Lower lobe of right lung (tissue), 2 donors: Measurements from ENCODE around the gene ADAMTS7. TPM values are rescaled to one million over a fixed set of nuclear protein-coding genes. Genes with fewer than 3 reads are reported as not detected.
"Not testable (repeated sequence)": the region's sequence is repeated elsewhere in the genome, so short reads cannot be mapped to it uniquely, and the experiment has no call there.

Experiments
- ATAC-seq, 2 donors: fragments of 200-7000 bp; cut with Tn5 transposase; one replicate each; pipeline ENCODE4 v1.9.1; 2020 to 2022; ENCODE audit warnings: mild to moderate bottlenecking in 2 of 2, moderate library complexity in 2 of 2
- DNase-seq: peaks from one replicate; pipeline ENCODE4 v3.0.0-alpha.2; 2020
- H3K27ac ChIP-seq: fragments of 200-600 bp; one replicate; pipeline ENCODE4 v1.8.0; 2022
- H3K27me3 ChIP-seq: fragments of 200-600 bp; one replicate; pipeline ENCODE4 v1.8.0; 2022; ENCODE audit warnings: low read depth
- H3K36me3 ChIP-seq: fragments of 200-600 bp; one replicate; pipeline ENCODE4 v1.8.0; 2022; ENCODE audit warnings: mild to moderate bottlenecking
- H3K4me1 ChIP-seq: fragments of 200-600 bp; one replicate; pipeline ENCODE4 v1.8.0; 2022
- H3K4me3 ChIP-seq: fragments of 200-600 bp; one replicate; pipeline ENCODE4 v1.8.0; 2022; ENCODE audit warnings: mild to moderate bottlenecking
- H3K9me3 ChIP-seq: fragments of 200-600 bp; one replicate; pipeline ENCODE4 v1.8.0; 2022
- CTCF ChIP-seq: fragments of 200-600 bp; IDR thresholded peaks from one replicate; pipeline ENCODE4 v1.8.0; 2022; ENCODE audit warnings: antibody characterized with exemption, mild to moderate bottlenecking
- intact Hi-C: fragments of 100-400 bp; cut with DNase I; formaldehyde crosslinking; loops from one replicate; pipeline ENCODE4 v1.11.0; 2022
- total RNA-seq: library from RNA; stranded (reverse); fragmentation: NEBNext Ultra II Directional; extraction: Animal tissue kit (Norgen Biotek cat#: 25700); gene quantifications from one replicate; pipeline ENCODE4 v1.2.1, GENCODE V29; 2021
- donor health status: DM: no; HTN: yes; CAD: no; lungs with severe emphysema.

Gene ADAMTS7
- total RNA-seq, 1 donor from 2014 or later: 5.3 TPM

- Histone ChIP-seq H3K27me3 (no peaks in the 10 kb centered on the region), H3K27ac (no peak overlapping the region), H3K36me3 (no peaks in the 10 kb centered on the region), H3K4me3 (no peak overlapping the region), H3K9me3 (no peaks in the 10 kb centered on the region), H3K4me1 (no peaks in the 10 kb centered on the region)
- no peak for DNase-seq
- ATAC-seq: no peak
- TF ChIP-seq CTCF: no peak
- intact Hi-C loops: no loop called here
Measured at GRCh38 chr15:78768531-78769408, 42.5 kb downstream of the ADAMTS7 start.

GRCh38 chr15:78768096-78768495 is 43.2 kb downstream of the ADAMTS7 start:
- no peaks in the 10 kb centered on the region for H3K9me3 ChIP-seq
- H3K27me3 ChIP-seq: no peaks in the 10 kb centered on the region
- no peaks in the 10 kb centered on the region for H3K36me3 ChIP-seq
- no peak overlapping the region for H3K4me3 ChIP-seq
- no peaks in the 10 kb centered on the region for H3K4me1 ChIP-seq
- no peak for TF ChIP-seq CTCF
- ATAC-seq: no peak
- intact Hi-C loops: no loop called here
- DNase-seq: peak; percentile 31
- no peak overlapping the region for H3K27ac ChIP-seq

- no peak overlapping the region for H3K4me3 ChIP-seq
- intact Hi-C loops: no loop called here
- H3K4me1 ChIP-seq: peaks cover 1% of the 10 kb centered on the region
- H3K27me3 ChIP-seq: no peaks in the 10 kb centered on the region
- no peak for ATAC-seq
- DNase-seq: peak; percentile 36
- H3K36me3 ChIP-seq: no peaks in the 10 kb centered on the region
- no peak for TF ChIP-seq CTCF
- no peak overlapping the region for H3K27ac ChIP-seq
- no peaks in the 10 kb centered on the region for H3K9me3 ChIP-seq
Measured at GRCh38 chr15:78767331-78767951, 43.8 kb downstream of the ADAMTS7 start.

DNA sequence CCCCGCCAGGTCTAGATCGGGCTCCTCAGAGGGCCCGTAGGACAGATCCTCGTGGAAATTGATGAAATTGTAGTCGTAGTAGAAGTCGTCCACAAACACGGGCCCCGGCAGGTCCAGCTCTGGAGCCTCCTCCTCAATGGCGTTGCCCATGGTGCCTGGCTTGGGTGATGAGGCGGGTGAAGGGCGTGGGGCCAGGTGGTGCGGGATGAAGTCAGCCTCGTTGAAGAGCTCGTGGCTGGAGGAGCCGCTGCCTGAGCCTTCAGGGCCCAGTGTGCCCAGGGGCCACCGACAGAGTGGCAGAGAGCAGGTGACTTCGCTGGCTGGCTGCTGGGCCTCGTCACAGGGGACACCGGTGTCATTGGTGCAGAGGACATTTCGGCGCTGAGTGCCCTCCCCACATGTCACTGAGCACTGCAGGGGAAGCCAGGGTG is 44.6 kb downstream of the ADAMTS7 start:
- ATAC-seq, H3K27ac ChIP-seq, H3K27me3 ChIP-seq, intact Hi-C loops, H3K4me3 ChIP-seq, H3K4me1 ChIP-seq, H3K9me3 ChIP-seq, H3K36me3 ChIP-seq: not testable (repeated sequence)
- peak; percentile 23 for DNase-seq

- intact Hi-C loops: no loop called here
- ATAC-seq (no peak), DNase-seq (peak; percentile 30)
- no peaks in the 10 kb centered on the region for H3K36me3 ChIP-seq
- no peaks in the 10 kb centered on the region for H3K9me3 ChIP-seq
- no peaks in the 10 kb centered on the region for H3K27me3 ChIP-seq
- no peak overlapping the region for H3K27ac ChIP-seq
- H3K4me3 ChIP-seq: no peak overlapping the region
- H3K4me1 ChIP-seq: peaks cover 14% of the 10 kb centered on the region
- TF ChIP-seq CTCF: no peak
Measured at GRCh38 chr15:78766041-78766440, 45.2 kb downstream of the ADAMTS7 start.

- H3K9me3 ChIP-seq, intact Hi-C loops, ATAC-seq, H3K27ac ChIP-seq, H3K27me3 ChIP-seq, H3K4me3 ChIP-seq, H3K36me3 ChIP-seq: not testable (repeated sequence)
- peak; percentile 34 for DNase-seq
- H3K4me1 ChIP-seq: peaks cover 15% of the 10 kb centered on the region
Measured at GRCh38 chr15:78765154-78765860, 46.0 kb downstream of the ADAMTS7 start.

DNA sequence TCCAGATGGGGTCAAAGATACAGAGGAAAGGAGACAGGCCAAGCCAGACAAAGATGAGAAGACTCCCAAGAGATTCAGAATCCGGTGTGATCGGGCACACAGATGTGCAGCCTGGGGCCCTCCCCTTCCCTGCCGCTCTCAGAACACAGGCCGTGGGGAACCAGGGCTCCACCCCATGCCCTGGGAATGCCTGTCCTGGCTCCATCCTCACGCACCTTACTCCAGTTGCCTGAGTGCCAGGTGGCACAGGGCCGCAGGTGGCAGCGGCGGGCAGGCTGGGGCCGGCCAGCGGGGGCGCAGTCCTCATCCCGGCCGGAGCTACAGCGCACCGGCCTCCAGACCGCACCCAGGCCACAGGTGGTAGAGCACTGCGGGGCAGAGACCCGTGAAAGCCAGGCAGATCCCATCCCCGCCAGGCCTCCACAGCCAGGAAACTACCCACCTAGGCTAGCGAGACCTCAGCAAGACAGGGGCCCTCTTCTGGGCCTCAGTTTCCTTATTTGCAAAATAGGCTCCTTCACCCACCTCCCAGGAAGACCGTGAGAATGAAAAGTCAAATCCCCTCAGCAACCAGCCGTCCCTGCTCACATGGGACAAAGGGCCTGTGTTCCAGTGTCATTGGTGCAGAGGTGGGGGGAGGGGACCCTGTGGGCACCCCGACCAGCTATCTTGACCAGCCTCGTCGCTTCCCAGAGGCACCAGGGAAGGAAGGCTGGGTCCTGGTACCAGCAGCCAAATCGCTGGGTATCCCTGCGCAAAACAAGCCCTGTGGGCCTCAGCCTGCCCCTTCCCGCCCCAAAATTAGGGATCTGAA is 46.7 kb downstream of the ADAMTS7 start:
- ATAC-seq, H3K4me3 ChIP-seq, H3K27ac ChIP-seq, H3K9me3 ChIP-seq, H3K36me3 ChIP-seq, H3K27me3 ChIP-seq, intact Hi-C loops: not testable (repeated sequence)
- H3K4me1 ChIP-seq: peaks cover 16% of the 10 kb centered on the region
- DNase-seq: peak; percentile 31
